ENCODE results near the gene UNC13A.

DNA sequence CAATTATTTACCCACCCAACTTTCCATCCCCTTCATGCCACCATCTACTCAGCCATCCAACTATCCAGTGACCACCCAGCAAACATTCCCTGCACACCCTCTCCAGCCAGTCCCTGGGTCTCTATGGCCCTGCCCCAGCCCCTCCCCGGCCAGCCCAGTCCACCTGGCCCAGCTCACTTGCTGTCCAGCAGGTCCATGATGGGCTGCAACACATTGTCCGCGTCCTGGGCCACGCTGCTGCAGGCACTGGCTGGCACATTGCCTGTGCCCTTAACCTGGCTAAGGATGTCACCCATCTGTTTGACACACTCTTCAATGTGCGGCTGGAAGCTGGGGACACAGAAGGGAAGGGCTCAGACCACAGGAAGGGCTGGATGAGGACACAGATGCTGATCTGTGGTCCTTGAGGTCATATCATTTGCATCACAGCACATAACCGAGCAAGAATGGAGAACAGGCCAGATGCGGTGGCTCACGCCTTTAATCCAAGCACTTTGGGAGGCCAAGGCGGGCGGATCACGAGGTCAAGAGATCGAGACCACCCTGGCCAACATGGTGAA is 61.6 kb downstream of the UNC13A start:
- no peak for TF ChIP-seq POLR2AphosphoS5 (IDR thresholded peaks at IDR 0.05; ENCODE audit: low read depth, low read length)
- TF ChIP-seq, protein P1, sequence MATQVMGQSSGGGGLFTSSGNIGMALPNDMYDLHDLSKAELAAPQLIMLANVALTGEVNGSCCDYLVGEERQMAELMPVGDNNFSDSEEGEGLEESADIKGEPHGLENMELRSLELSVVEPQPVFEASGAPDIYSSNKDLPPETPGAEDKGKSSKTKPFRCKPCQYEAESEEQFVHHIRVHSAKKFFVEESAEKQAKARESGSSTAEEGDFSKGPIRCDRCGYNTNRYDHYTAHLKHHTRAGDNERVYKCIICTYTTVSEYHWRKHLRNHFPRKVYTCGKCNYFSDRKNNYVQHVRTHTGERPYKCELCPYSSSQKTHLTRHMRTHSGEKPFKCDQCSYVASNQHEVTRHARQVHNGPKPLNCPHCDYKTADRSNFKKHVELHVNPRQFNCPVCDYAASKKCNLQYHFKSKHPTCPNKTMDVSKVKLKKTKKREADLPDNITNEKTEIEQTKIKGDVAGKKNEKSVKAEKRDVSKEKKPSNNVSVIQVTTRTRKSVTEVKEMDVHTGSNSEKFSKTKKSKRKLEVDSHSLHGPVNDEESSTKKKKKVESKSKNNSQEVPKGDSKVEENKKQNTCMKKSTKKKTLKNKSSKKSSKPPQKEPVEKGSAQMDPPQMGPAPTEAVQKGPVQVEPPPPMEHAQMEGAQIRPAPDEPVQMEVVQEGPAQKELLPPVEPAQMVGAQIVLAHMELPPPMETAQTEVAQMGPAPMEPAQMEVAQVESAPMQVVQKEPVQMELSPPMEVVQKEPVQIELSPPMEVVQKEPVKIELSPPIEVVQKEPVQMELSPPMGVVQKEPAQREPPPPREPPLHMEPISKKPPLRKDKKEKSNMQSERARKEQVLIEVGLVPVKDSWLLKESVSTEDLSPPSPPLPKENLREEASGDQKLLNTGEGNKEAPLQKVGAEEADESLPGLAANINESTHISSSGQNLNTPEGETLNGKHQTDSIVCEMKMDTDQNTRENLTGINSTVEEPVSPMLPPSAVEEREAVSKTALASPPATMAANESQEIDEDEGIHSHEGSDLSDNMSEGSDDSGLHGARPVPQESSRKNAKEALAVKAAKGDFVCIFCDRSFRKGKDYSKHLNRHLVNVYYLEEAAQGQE (IDR thresholded peaks at IDR 0.05; ENCODE audit: insufficient read depth in 1 of 2, low read depth in 2 of 2, low read length in 2 of 2): no peak

Data from PFSK-1 (cell line).